D341Med (cell line): Measurements from ENCODE around the gene NCAM2.
A peak's percentile ranks its signal among the peaks of the same experiment; 100 is the strongest.

Experiments used
- DNase-seq: peaks from one replicate; pipeline ENCODE4 v3.0.0; 2012; ENCODE audit warnings: low spot score

The NCAM2 gene

GRCh38 chr21:20997636-20998455 lies at the start of gene NCAM2:
Gene NCAM2 (plus strand): TSS chr21:20998409.
- DNase-seq = peak; percentile 92

GRCh38 chr21:20949884-20950283 lies 48.3 kb upstream of the NCAM2 start:
- no peak for DNase-seq

- no peak for DNase-seq
Observed at GRCh38 chr21:20965816-20966215, 32.4 kb upstream of the NCAM2 start.

GRCh38 chr21:20968391-20968790 lies 29.8 kb upstream of the NCAM2 start:
- no peak for DNase-seq

- no peak for DNase-seq
Observed at GRCh38 chr21:20970691-20971090, 27.5 kb upstream of the NCAM2 start.

- DNase-seq = peak; percentile 62
Observed at GRCh38 chr21:20971296-20971921, 26.8 kb upstream of the NCAM2 start.

GRCh38 chr21:20994790-20995189 lies 3.4 kb upstream of the NCAM2 start:
- no peak for DNase-seq

- no peak for DNase-seq
Observed at GRCh38 chr21:20996421-20997310, 1.5 kb upstream of the NCAM2 start.

- no peak for DNase-seq
Observed at GRCh38 chr21:20997311-20997635, 936 bp upstream of the NCAM2 start.

- DNase-seq = no peak
Observed at GRCh38 chr21:20998456-20998789, 214 bp downstream of the NCAM2 start.

GRCh38 chr21:20998886-20999285 lies 677 bp downstream of the NCAM2 start:
- no peak for DNase-seq

- DNase-seq = peak; percentile 50
Observed at GRCh38 chr21:20999659-21000058, 1.4 kb downstream of the NCAM2 start.

GRCh38 chr21:21000591-21001175 lies 2.5 kb downstream of the NCAM2 start:
- DNase-seq = no peak

GRCh38 chr21:21001591-21002100 lies 3.4 kb downstream of the NCAM2 start:
- DNase-seq = no peak

GRCh38 chr21:21002153-21002552 lies 3.9 kb downstream of the NCAM2 start:
- no peak for DNase-seq

GRCh38 chr21:21003701-21004100 lies 5.5 kb downstream of the NCAM2 start:
- peak; percentile 43 for DNase-seq

- no peak for DNase-seq
Observed at GRCh38 chr21:21007606-21008005, 9.4 kb downstream of the NCAM2 start.

- no peak for DNase-seq
Observed at GRCh38 chr21:21010228-21010627, 12.0 kb downstream of the NCAM2 start.

GRCh38 chr21:21010698-21011097 lies 12.5 kb downstream of the NCAM2 start:
- DNase-seq = no peak

- DNase-seq = no peak
Observed at GRCh38 chr21:21018821-21019220, 20.6 kb downstream of the NCAM2 start.

GRCh38 chr21:21019681-21020080 lies 21.5 kb downstream of the NCAM2 start:
- DNase-seq = no peak

- no peak for DNase-seq
Observed at GRCh38 chr21:21025742-21026141, 27.5 kb downstream of the NCAM2 start.
